ENCODE measurements around the gene SLC35B4. TPM values are rescaled to one million over a fixed set of nuclear protein-coding genes. Genes with fewer than 3 reads are reported as not detected.

The SLC35B4 gene
- total and polyA plus RNA-seq, 2 experiments from 2014 or later, result 12.9 to 22.2 TPM

DNA sequence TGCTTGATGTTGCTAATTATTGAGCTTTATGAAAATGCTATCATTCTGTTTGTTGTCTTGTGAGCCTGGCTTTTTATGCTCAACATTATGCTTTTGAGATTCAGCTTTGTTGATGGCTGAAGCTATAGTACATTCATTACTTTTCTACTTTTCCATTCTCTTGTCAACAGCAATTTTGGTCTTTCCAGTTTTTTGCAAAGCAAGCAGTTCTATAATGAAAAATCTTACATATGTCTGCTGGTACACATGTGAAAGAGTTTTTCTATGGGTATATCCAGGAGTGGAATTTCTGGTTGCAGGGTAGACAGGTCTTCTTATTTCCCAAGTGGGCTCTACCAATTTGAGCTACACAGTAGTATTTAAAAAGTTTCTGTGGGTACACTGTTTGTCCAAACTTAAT is 36.8 kb downstream of the SLC35B4 start:
- TF ChIP-seq EZH2 (IDR thresholded peaks at IDR 0.05; ENCODE audit: insufficient read depth, poor library complexity, severe bottlenecking), result no peak
- no peak for TF ChIP-seq EZH2phosphoT487 (IDR thresholded peaks at IDR 0.05; ENCODE audit: insufficient read depth, low read depth)
- no peaks in the 10 kb centered on the region for H3K9me2 ChIP-seq (ENCODE audit: insufficient read depth)
- no peak overlapping the region for H3K9ac ChIP-seq
- H3K79me2 ChIP-seq (ENCODE audit: insufficient read depth), result no peaks in the 10 kb centered on the region
- no peaks in the 10 kb centered on the region for H4K20me1 ChIP-seq (ENCODE audit: insufficient read depth)
- H2AFZ ChIP-seq, result no peak overlapping the region
- H3F3A ChIP-seq (ENCODE audit: insufficient read depth), result no peaks in the 10 kb centered on the region
- H3K9me3 ChIP-seq (ENCODE audit: low read depth), result no peaks in the 10 kb centered on the region
- H3K4me2 ChIP-seq (ENCODE audit: unreplicated experiment), result no peak overlapping the region
- H3K4me3 ChIP-seq, result no peak overlapping the region
- H3K27ac ChIP-seq, result no peak overlapping the region
- peaks cover 5% of the 10 kb centered on the region; the same call in 1 of the 2 replicates for H3K27me3 ChIP-seq (replicated peaks; ENCODE audit: insufficient read depth)
- in situ Hi-C loops (cut with MboI), result no loop called here
- no peaks in the 10 kb centered on the region for H3K36me3 ChIP-seq (ENCODE audit: low read depth)
- no peaks in the 10 kb centered on the region for H3K4me1 ChIP-seq (ENCODE audit: insufficient read depth)
- no peak for DNase-seq

DNA sequence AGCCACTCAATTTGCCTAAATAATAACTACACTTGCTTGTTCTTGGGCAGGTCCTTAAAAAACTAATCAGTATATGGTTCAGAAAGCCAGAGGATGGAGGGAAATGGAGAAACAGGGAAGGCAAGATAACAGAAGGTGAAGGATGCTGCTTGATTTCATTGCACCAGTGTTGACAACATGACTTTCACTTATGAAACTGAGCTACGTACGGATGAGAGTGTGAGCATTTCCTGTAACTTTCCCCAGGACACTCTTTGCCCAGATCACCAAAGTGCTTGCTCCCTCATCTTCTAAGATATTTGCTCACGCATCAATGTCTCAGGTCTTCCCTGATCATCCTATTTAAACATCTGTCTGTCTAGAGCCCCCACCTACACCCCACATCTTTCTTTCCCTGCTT is 37.4 kb downstream of the SLC35B4 start:
- Histone ChIP-seq H3K9me3 (ENCODE audit: low read depth) (no peaks in the 10 kb centered on the region), H3K4me2 (ENCODE audit: unreplicated experiment) (no peak overlapping the region), H3K4me1 (ENCODE audit: insufficient read depth) (no peaks in the 10 kb centered on the region), H3K27ac (no peak overlapping the region), H3K9ac (no peak overlapping the region), H2AFZ (no peak overlapping the region), H3K4me3 (no peak overlapping the region), H4K20me1 (ENCODE audit: insufficient read depth) (no peaks in the 10 kb centered on the region), H3K9me2 (ENCODE audit: insufficient read depth) (no peaks in the 10 kb centered on the region), H3K36me3 (ENCODE audit: low read depth) (no peaks in the 10 kb centered on the region), H3K79me2 (ENCODE audit: insufficient read depth) (no peaks in the 10 kb centered on the region), H3F3A (ENCODE audit: insufficient read depth) (no peaks in the 10 kb centered on the region), H3K27me3 (replicated peaks; ENCODE audit: insufficient read depth) (peaks cover 5% of the 10 kb centered on the region; the same call in 1 of the 2 replicates)
- TF ChIP-seq EZH2phosphoT487 (IDR thresholded peaks at IDR 0.05; ENCODE audit: insufficient read depth, low read depth), result no peak
- no peak for TF ChIP-seq EZH2 (IDR thresholded peaks at IDR 0.05; ENCODE audit: insufficient read depth, poor library complexity, severe bottlenecking)
- WGBS, 2 experiments (ENCODE audit: low coverage in 1 of 2, low lambda C conversion rate in 2 of 2, missing lambda C conversion rate in 2 of 2), result 64 to 65% methylated on average over 3 of the region's 3 CpGs
- in situ Hi-C loops (cut with MboI), result no loop called here
- DNase-seq, result no peak

DNA sequence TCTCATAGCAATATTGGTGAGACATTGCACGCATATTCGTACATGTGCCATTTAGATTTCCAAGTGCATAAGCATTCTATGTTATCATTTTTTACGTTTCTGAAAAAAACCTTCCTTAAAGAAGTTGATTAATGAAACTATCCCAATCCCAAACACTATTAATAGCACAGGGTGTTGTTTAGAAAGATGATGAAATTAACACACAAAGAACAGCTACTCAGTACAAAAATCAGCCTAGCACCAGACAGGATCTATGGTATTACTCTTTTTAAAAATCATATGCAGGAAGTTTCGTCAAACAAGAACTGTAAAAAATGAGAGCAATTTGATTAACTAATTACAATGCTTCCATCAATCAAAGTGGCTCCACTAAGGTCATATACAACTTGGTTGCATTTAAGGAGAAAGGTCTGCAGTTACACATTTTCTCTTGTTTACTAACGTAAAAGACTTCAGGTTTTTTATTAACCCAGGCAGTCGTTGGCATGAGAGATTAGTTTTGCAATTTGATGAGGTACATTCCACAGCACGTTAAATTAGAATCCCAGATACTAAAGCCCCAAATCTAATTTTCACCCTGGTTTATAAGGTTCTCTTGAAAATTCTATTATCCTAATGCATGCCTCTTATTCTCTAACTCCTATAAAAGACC is 38.1 kb downstream of the SLC35B4 start:
- H3K4me3 ChIP-seq, result no peak overlapping the region
- no peaks in the 10 kb centered on the region for H3K79me2 ChIP-seq (ENCODE audit: insufficient read depth)
- in situ Hi-C loops (cut with MboI), result no loop called here
- no peak overlapping the region for H3K9ac ChIP-seq
- H4K20me1 ChIP-seq (ENCODE audit: insufficient read depth), result no peaks in the 10 kb centered on the region
- TF ChIP-seq EZH2phosphoT487 (IDR thresholded peaks at IDR 0.05; ENCODE audit: insufficient read depth, low read depth) (no peak), EZH2 (IDR thresholded peaks at IDR 0.05; ENCODE audit: insufficient read depth, poor library complexity, severe bottlenecking) (no peak)
- no peaks in the 10 kb centered on the region for H3K9me3 ChIP-seq (ENCODE audit: low read depth)
- no peaks in the 10 kb centered on the region for H3F3A ChIP-seq (ENCODE audit: insufficient read depth)
- H3K9me2 ChIP-seq (ENCODE audit: insufficient read depth), result no peaks in the 10 kb centered on the region
- no peak for DNase-seq
- no peak overlapping the region for H3K27ac ChIP-seq
- no peak overlapping the region for H3K4me2 ChIP-seq (ENCODE audit: unreplicated experiment)
- H3K36me3 ChIP-seq (ENCODE audit: low read depth), result no peaks in the 10 kb centered on the region
- H2AFZ ChIP-seq, result no peak overlapping the region
- peaks cover 5% of the 10 kb centered on the region; the same call in 1 of the 2 replicates for H3K27me3 ChIP-seq (replicated peaks; ENCODE audit: insufficient read depth)
- H3K4me1 ChIP-seq (ENCODE audit: insufficient read depth), result no peaks in the 10 kb centered on the region
- 45 to 51% methylated on average over 7 of the region's 7 CpGs for WGBS, 2 experiments (ENCODE audit: low coverage in 1 of 2, low lambda C conversion rate in 2 of 2, missing lambda C conversion rate in 2 of 2)

DNA sequence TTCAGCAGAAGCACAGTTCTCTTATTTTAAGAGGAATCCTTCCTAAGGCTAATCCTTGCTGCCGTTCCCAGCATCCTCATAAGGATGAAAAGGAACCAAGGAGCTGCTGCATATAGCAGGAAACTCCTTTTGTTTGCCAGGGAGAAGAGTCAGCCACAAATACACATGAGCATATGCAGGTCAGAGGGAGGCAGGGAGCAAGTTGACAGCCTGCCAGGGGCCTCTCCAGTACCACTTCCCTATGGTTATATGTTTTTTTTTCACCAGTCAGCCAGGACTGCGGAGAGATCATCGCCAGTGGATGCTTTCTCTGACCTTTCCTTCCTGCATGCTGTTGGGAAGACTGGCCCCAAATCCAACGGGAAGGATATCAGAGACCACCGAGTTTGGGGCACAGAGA is 39.8 kb downstream of the SLC35B4 start:
- no peak overlapping the region for H3K9ac ChIP-seq
- H3K9me2 ChIP-seq (ENCODE audit: insufficient read depth), result no peaks in the 10 kb centered on the region
- H3K9me3 ChIP-seq (ENCODE audit: low read depth), result no peaks in the 10 kb centered on the region
- H3K4me1 ChIP-seq (ENCODE audit: insufficient read depth), result no peaks in the 10 kb centered on the region
- 29 to 32% methylated on average over 5 of the region's 5 CpGs for WGBS, 2 experiments (ENCODE audit: low coverage in 1 of 2, low lambda C conversion rate in 2 of 2, missing lambda C conversion rate in 2 of 2)
- no peak for DNase-seq
- H2AFZ ChIP-seq, result no peak overlapping the region
- H3K4me2 ChIP-seq (ENCODE audit: unreplicated experiment), result no peak overlapping the region
- H3K79me2 ChIP-seq (ENCODE audit: insufficient read depth), result no peaks in the 10 kb centered on the region
- peaks cover 5% of the 10 kb centered on the region; the same call in 1 of the 2 replicates for H3K27me3 ChIP-seq (replicated peaks; ENCODE audit: insufficient read depth)
- H3K36me3 ChIP-seq (ENCODE audit: low read depth), result no peaks in the 10 kb centered on the region
- H4K20me1 ChIP-seq (ENCODE audit: insufficient read depth), result no peaks in the 10 kb centered on the region
- H3K4me3 ChIP-seq, result no peak overlapping the region
- TF ChIP-seq EZH2 (IDR thresholded peaks at IDR 0.05; ENCODE audit: insufficient read depth, poor library complexity, severe bottlenecking), result no peak
- TF ChIP-seq EZH2phosphoT487 (IDR thresholded peaks at IDR 0.05; ENCODE audit: insufficient read depth, low read depth), result no peak
- in situ Hi-C loops (cut with MboI), result no loop called here
- H3K27ac ChIP-seq, result no peak overlapping the region
- H3F3A ChIP-seq (ENCODE audit: insufficient read depth), result no peaks in the 10 kb centered on the region

GRCh38 chr7:134262322-134262721 is 54.4 kb downstream of the SLC35B4 start:
- Histone ChIP-seq H3K4me2 (ENCODE audit: unreplicated experiment) (no peak overlapping the region), H3K4me3 (no peak overlapping the region), H3K79me2 (ENCODE audit: insufficient read depth) (no peaks in the 10 kb centered on the region), H3F3A (ENCODE audit: insufficient read depth) (no peaks in the 10 kb centered on the region), H2AFZ (no peak overlapping the region), H3K27ac (no peak overlapping the region), H3K27me3 (replicated peaks; ENCODE audit: insufficient read depth) (no peaks in the 10 kb centered on the region), H3K9me2 (ENCODE audit: insufficient read depth) (no peaks in the 10 kb centered on the region), H3K9me3 (ENCODE audit: low read depth) (no peaks in the 10 kb centered on the region), H3K9ac (no peak overlapping the region), H4K20me1 (ENCODE audit: insufficient read depth) (no peaks in the 10 kb centered on the region), H3K36me3 (ENCODE audit: low read depth) (no peaks in the 10 kb centered on the region), H3K4me1 (ENCODE audit: insufficient read depth) (no peaks in the 10 kb centered on the region)
- WGBS, 2 experiments (ENCODE audit: low coverage in 1 of 2, low lambda C conversion rate in 2 of 2, missing lambda C conversion rate in 2 of 2), result 63 to 67% methylated on average over 4 of the region's 4 CpGs
- no peak for DNase-seq
- TF ChIP-seq EZH2phosphoT487 (IDR thresholded peaks at IDR 0.05; ENCODE audit: insufficient read depth, low read depth) (no peak), EZH2 (IDR thresholded peaks at IDR 0.05; ENCODE audit: insufficient read depth, poor library complexity, severe bottlenecking) (no peak)
- in situ Hi-C loops (cut with MboI), result no loop called here

Data from GM23248 (cell line).